CD4-positive, alpha-beta T cell treated with Interleukin-6 for 4 hours (primary cell): Measurements from ENCODE around the gene UBA52.
"Not testable (repeated sequence)": the region's sequence is repeated elsewhere in the genome, so short reads cannot be mapped to it uniquely, and the experiment has no call there.

Experiments
- DNase-seq: peaks from one replicate; pipeline ENCODE4 v3.0.0-alpha.2; 2020; ENCODE audit warnings: mixed read lengths

Gene UBA52

DNA sequence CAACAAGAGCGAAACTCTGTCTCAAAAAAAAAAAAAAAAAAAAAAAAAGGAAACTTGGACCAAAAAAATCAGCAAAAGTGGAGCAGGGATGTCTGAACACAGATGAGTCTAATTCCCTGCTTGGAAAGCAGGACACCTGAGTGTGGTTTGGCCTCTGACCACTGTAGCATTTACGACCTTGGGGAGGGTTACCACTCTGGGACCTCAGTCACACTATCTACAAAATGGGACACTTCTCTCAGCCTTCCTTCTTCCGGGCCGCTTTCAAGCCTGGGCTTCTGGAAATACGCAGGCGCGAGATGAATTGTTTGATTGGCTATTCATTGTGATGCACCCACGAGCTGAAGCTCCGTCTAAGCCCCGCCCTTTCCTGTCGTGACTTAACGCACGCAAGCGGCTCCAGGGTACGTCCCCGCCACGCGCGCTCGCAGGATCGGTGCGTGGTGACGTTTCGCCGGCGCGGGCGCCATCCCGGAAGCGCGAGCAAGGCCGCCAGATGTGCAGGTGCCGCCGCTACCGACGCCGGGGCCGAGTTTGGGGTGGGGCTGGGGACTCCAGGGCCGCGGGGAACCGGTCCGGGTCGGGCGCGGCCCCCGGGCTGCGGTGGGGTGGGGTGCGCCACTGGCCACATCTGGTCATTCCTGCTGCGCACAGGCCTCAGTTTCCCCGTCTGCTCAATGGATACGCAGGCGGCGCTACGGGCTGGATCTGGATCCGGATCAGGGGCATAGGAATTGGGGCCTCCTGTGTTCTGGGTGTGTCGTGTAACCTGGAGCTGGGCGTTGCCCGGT lies 14.1 kb upstream of the UBA52 start, which contains the start of gene KXD1:
KXD1 (plus strand) TSS at position 460 of the 791 bp plus-strand sequence. CDS start 4,187 bp downstream, outside the sequence.
- peak; percentile 99 for DNase-seq

DNA sequence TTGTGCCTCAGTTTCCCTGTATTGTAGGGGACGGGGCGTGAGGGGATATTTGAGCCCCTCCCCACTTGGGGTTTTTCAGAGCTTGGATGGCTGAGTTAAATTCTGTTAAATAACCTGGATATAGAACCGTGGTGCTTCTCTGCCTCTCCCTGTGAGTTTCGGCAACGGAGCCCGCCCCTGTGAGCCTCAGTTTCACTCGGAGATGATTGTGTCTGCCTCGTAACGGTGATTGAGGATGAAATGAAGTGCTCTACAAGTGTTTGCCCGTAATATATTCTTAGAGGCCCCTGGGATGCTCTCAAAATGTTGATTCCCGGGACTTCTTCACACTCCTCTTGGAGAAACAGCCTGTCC lies 13.5 kb upstream of the UBA52 start:
- no peak for DNase-seq

DNA sequence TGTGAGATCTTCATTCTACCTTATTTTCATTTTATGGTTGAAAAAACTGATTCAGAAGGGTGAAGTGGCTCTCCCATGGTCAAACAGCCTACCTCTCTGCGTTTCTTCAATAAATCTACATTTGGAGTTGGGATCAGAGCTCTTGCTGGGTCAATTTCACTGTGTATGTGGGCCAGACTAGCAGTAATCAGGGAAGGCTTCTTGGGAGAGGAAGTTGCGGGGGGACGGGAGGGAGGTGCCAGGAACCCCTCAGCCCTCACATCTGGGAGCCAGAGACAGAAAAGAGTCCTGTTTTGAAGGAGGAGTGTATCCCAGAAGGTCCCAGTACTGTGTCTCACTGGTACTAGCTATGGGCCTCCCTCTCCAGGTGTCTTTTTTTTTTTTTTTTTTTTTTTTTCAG lies 13.1 kb upstream of the UBA52 start:
- no peak for DNase-seq

DNA sequence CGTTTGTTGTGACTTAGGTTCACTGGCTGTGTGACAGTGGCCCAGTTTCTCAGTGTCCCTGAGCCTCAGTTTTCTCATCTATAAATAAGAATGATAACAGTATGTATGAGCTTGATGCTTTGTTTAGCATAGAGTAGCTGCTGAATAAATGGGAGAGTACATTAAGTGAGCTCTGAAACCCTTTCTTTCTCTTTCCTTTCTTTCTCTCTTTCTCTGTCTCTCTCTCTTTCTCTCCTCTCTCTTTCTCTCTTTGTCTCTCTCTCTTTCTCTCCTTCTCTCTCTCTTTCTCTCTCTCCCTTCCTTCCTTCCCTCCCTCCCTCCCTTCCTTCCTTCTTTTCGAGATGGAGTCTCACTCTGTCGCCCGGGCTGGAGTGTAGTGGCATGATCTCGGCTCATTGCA lies 12.0 kb upstream of the UBA52 start:
- no peak for DNase-seq

DNA sequence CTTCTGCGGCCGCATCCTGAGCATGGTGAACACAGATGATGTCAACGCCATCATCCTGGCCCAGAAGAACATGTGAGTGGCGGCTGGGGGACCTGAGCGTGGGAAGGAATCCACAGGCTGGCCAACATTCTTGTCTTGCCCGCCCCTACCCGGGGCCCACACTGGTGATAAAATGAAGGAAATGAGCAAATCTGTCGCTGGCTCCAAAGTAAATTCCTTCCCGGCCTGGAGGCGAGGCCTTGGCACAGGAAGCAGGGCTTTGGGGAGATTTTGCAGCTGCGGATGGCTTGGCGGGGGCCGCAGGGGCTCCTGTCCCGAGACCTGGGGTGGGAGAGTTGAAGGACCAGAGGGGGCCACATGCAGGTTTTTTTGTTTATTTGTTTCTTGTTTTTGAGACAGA lies 9.6 kb upstream of the UBA52 start:
- no peak for DNase-seq

DNA sequence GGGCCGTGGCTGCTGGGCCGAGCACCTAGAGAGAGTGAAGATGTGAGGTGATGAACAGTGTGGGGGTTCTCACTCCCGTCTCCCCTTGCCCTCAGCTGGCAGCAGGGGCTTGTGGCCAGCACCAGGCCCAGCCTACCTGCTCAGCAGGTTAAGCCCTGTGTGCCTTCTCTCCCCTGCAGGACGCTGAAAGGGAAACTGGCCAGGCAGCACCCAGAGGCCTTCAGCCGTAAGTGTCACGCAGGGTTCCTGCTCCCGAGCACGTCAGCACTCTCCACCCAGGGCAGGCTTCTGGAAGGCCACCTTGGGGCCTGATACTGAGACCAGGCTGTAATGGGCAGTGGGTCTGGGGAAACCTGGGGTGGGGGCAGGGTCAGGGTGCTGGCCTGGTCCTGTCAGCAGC lies 4.7 kb upstream of the UBA52 start:
- no peak for DNase-seq

DNA sequence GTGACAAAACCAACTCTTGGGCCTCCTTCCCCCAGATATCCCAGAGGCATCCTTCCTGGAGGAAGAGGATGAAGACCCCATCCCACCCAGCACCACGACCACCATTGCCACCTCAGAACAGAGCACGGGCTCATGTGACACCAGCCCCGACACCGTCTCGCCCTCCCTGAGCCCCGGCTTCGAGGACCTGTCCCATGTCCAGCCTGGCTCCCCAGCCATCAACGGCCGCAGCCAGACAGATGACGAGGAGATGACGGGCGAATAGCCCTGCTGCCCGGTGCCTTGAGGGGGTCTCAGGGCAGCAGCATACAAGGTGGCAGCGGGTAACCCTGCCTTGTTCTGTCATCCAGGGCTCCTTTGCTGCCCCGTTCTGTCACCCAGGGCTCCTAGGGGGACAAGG lies 3.3 kb upstream of the UBA52 start:
- no peak for DNase-seq

DNA sequence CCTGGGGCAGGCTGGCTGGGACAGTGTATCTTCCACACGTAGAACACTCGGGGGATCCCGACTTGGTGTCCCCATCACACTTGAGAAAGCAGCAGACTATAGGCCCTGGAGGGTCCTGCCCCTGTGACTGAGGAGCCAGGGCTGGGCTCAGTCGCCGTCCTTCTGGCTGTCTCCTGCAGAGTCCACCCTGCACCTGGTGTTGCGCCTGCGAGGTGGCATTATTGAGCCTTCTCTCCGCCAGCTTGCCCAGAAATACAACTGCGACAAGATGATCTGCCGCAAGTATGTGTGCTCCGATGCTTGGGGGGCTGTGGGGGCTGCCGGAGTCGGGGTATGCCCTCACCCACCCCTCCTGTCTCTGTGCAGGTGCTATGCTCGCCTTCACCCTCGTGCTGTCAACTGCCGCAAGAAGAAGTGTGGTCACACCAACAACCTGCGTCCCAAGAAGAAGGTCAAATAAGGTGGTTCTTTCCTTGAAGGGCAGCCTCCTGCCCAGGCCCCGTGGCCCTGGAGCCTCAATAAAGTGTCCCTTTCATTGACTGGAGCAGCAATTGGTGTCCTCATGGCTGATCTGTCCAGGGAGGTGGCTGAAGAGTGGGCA lies 3.1 kb downstream of the UBA52 start:
- no peak for DNase-seq

DNA sequence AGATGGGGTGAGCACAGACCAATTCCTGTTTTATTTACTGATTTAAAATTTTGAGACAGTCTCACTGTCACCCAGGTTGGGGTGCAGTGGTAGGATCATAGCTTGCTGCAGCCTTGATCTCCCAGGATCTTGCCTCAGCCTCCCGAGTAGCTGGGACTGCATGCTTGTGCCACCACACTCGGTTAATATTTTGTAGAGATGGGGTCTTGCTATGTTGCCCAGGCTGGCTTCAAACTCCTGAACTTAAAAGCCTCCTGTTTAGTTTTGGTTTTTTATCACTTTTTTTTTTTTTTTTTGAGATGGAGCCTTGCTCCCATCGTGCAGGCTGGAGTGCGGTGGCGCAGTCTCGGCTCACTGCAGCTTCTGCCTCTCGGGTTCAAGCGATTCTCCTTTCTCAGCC lies 4.7 kb downstream of the UBA52 start:
- no peak for DNase-seq

DNA sequence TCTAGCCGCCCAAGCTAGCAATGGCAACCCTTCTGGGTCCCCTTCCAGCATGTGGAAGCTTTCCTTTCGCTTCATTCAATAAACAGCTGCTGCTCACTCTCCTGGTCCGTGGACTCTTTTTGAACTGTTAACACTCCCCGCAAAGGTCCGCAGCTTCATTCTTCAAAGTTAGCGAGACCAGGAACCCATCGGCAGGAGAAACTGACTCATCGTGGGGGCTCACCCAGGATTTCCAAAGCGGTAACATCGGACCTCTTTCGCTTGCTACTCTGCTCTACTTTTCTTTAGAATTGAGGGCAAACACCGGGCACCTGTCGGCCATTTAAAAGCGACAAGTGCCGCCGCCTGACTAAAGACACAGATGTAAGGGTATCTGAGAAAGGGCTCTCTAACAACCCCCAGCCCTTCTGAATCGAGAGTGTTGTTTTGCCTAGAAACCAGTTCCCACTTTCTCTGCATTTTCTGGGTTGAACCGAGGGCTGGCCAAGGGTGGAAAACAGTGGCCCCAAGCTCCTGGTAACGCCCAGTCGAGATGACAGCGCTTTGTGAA lies 5.8 kb downstream of the UBA52 start:
- no peak for DNase-seq

DNA sequence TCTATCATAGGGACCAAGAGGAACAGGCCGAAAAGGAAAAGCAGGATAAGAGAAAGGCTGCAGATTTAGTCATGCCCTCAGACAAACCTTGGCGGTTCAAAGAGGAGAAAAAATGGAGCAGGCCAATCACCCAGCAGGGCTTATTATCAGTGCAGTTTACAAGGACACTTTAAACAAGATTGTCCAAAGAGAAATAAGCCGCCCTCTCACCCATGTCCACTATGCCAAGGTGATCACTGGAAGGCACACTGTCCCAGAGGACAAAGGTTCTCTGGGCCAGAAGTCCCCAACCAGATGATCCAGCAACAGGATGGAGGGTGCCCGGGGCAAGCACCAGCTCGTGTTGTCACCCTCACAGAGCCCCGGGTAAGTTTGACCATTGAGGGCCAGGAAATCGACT lies 8.7 kb downstream of the UBA52 start:
- DNase-seq, result no peak

DNA sequence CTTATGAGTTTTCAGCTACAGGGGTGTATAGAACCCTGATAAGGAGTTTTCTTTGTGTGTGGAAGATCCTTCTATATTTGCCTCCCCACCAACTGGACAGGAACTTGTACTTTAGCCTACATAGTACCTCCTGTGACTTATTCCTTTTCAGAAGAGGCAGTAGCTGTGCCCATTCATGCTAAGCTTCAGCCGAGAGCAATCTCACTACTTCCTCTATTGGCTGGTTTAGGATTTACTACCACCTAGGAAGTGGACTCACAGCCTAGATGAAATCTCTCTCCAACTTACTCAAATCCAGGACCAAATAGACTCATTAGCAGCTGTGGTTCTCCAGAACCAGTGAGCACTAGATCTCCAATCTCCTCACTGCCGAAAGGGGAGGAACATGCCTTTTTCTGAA lies 14.6 kb downstream of the UBA52 start:
- no peak for DNase-seq

DNA sequence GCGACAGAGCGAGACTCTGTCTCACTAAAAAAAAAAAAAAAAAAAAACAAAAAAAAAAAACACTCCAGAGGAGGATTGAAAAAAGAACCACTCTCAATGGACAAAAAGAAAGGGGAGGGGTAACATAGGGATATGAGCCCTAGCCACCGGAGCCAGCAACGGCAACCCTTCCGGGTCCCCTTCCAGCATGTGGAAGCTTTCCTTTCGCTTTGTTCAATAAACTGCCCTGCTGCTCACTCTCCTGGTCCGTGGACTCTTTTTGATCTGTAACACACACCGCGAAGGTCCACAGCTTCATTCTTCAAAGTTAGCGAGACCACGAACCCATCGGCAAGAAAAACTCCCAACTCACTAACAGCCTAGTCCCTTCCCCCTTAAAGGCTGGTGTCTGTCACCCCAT lies 15.9 kb downstream of the UBA52 start:
- no peak for DNase-seq

DNA sequence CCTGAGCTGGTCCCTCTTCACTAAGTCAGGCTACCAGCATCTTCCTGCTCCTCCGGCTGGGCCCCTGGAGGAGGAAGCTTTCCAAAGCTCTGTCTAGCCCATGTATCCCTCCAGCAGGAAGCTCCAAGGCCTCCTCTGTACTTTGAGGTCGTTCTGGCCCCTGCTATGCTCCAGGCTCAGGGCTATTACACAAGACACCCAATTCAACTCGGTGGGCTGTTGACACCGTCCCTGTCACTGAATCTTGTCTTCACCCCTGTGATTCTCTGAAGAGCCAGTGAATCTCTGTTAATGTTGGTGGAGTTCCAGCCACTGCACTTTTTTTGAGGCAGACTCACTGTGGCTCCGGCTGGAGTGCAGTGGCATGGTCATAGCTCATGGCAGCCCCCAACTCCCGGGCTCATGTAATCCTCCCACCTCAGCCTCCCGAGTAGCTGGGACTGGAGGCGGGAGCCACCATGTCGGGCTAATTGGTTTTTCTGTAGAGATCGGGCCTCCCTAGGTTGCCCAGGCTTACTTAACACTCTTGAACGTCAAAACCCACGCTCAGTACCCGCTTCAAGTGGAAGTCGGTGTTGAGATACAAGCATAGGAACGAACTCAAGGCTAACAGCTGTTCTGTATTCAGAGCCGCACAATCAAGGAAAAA lies 16.4 kb downstream of the UBA52 start:
- DNase-seq, result no peak

DNA sequence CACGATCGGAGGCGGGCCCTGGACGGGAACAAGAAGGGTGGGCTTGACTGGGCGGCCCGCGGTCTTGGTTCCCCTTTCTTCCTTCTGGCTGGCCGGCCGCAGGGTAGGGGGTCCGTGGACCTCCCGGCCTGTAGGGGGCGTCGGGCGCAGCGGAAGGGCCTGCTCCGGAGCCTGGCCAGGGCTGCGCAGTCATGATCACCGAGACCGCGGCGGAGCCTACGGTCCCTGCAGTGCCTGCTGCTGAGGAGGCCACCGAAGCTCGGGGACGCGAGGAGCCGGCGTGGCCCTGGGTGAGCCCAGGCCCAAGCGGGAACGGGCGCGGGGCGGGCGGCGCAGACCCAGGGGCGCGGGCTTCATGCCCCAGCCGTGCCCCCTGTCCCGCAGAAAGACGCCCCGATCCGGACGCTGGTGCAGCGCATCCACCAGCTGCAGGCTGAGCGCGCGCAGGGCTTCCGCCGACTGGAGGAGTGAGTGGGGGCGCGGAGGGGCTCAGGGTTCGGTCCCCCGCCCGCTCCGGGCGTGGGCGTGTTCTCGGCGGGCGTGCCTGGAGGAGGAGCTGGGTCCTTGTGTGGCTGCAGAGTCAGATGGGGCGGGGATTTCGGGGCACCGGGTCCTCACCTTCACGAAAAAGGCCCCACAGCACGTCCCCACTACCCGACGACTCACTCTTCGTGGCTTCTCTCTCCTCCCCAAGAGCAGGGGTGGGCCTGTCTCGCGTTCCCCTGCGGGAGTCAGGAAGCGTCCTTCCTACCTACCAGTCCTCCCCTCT lies 17.1 kb downstream of the UBA52 start, which contains the start of gene REX1BD:
REX1BD (plus strand) TSS at position 188 of the 769 bp plus-strand sequence; CDS start at position 192, 4 bp downstream.
- peak; percentile 94 for DNase-seq

DNA sequence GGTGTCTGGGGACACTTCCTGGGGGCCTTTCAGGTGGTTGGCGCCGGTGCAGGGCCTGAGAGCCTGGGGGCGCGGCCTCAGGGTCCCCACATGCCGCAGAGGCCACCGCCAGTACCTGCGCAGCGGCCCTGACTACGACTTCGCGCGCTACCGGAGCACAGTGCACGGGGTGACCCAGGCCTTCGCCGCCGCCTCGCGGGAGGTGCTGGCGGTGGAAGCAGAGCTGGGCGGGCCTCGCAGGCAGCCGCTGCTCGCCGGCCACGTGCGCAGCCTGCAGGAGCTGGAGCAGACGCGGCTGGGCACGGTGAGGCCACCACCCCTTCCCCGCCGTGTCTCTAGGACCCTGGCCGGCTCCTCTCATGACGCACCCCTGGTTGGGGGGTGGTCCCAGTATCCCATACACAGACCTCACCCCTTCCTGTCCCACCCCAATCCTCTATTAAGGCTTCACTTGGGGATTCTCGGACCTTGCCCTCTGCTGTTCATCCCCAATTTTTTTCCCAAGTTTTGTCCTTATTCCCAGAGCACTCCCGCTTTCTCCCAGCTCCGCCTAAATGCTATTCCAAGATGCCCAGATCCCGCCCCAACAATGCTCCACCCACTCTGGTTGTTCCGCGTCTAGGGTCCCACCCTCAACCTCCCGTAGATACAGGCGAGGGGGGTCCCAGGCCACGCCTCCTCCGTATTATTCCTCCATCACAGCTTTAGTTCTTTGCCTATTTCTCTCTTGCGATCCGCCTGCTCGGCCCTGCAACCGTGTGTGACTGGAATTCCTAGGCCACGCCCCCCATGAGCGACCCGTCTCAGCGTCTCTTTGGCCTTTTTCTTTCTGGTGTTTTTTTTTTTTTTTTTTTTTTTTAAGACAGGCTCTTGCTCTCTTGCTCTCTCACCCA lies 18.0 kb downstream of the UBA52 start:
- DNase-seq, result peak; percentile 71

DNA sequence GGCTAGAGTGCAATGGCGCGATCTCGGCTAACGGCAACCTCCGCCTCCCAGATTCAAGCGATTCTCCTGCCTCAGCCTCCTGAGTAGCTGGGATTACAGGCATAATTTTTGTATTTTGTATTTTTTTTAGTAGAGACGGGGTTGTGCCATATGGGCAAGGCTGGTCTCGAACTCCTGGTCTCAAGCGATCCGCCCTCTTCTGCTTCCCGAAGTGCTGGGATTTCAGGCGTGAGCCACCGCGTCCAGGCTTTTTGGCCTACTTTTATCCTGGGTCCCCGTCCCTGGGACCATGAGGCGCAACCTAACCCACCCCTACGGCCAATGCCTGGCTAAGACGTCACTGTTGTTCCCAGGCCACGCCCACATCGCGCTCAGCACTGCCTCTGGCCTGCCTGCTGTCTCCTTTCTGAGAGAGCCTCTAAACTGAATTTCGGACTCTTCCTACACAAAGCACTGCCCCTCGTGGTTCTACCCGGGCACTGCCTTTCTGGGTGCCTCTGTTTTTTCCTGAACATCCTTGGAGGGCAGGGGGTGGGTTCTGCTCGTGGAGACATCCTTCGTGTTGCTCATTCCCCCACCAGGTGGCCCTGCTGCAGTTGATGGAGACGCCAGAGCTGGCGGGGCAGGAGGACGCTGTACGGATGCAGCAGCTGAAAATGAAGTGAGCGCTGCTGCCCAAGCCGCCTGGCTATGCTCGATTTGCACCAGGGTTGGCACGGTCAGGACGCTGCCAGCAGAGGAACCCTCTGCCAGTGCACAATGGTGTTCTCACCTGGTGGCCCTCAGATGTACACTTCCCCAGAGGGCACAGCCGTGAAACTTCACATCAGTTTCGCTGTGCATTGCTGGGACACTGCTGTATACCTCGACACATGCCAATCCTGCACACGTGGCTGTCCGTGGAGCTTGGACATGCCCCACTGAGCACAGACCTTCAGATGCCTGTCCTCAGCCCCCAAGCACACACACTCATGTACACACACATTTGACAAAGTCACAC lies 18.9 kb downstream of the UBA52 start:
- peak; percentile 52 for DNase-seq

DNA sequence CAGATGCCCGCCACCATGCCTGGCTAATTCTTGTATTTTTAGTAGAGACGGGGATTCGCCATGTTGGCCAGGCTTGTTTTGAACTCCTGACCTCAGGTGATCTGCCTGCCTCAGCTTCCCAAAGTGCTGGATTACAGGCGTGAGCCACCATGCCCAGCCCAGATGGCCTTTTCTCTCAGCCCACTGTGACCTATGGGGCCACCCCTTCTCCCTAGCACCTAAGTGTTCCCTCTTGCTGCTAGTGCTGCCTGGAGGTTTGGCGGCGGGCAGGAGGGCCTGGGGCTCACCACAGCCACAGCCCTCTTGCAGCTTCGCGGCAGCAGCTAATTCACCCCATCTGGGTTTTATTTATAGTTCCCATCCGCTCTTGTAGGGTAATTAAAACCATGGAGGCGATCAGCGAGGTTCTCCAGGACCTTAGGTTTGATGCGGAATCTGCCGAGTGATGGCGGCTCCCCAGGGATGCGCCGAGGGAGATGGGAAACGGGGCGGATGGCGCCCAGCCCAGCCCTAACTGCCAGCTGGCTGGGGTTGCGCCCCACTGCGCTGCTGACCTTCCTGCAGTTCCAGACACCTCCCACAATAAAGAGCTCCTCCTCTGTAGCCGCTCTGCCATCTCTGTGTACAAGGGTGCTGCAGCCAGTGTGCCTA lies 20.2 kb downstream of the UBA52 start:
- DNase-seq, result no peak

DNA sequence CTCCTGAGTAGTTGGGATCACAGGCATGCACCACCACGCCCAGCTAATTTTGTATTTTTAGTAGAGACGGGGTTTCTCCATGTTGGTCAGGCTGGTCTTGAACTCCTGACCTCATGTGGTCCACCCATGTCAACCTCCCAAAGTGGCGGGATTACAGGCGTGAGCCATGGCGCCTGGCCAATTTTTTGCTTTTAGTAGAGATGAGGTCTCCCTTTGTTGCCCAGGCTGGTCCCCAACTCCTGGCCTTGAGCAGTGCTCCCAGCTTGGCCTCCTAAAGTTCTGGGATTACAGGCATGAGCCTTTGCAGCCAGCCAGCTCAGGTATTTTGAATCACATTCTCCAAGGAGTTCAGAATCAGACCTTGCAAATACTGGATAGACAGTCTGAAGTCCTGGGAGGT lies 21.1 kb downstream of the UBA52 start:
- DNase-seq, result not testable (repeated sequence)
